KMS-11 (cell line): Measurements from ENCODE around the gene AHNAK2.

Experiments
- H2AFZ ChIP-seq: fragments of 200-600 bp; sonication (generic); 2 replicates; pipeline ENCODE4 v1.6.1; 2016; ENCODE audit warnings: antibody characterized with exemption, mixed run types, low read depth
- H3K27ac ChIP-seq: fragments of 200-600 bp; sonication (generic); 2 replicates; pipeline ENCODE4 v1.6.1; 2016; ENCODE audit warnings: mild to moderate bottlenecking, mixed run types
- H3K27me3 ChIP-seq: fragments of 200-600 bp; sonication (generic); 2 replicates; pipeline ENCODE4 v1.6.1; 2017; ENCODE audit warnings: mild to moderate bottlenecking, low read depth, mixed run types, moderate library complexity; ENCODE audit not compliant: insufficient read depth
- H3K36me3 ChIP-seq: fragments of 200-600 bp; sonication (generic); 2 replicates; pipeline ENCODE4 v1.6.1; 2017; ENCODE audit warnings: mild to moderate bottlenecking, mixed run types; ENCODE audit not compliant: insufficient read depth
- H3K4me1 ChIP-seq: fragments of 200-600 bp; sonication (generic); 2 replicates; pipeline ENCODE4 v1.6.1; 2016; ENCODE audit warnings: mild to moderate bottlenecking, low read depth, mixed run types; ENCODE audit not compliant: poor library complexity, severe bottlenecking
- H3K4me2 ChIP-seq: fragments of 200-600 bp; sonication (generic); 2 replicates; pipeline ENCODE4 v1.7.0; 2016; ENCODE audit warnings: mild to moderate bottlenecking, mixed run types
- H3K4me3 ChIP-seq: fragments of 200-600 bp; sonication (generic); IDR thresholded peaks from 2 replicates; pipeline ENCODE4 v1.6.1; 2017; ENCODE audit warnings: low read depth, low read length, mixed read lengths; ENCODE audit not compliant: insufficient read depth
- H3K79me2 ChIP-seq: fragments of 200-600 bp; sonication (generic); 2 replicates; pipeline ENCODE4 v1.6.1; 2016; ENCODE audit warnings: low read depth, mixed run types; ENCODE audit not compliant: insufficient read depth
- H3K9ac ChIP-seq: fragments of 200-600 bp; sonication (generic); 2 replicates; pipeline ENCODE4 v1.6.1; 2016; ENCODE audit warnings: mild to moderate bottlenecking, mixed run types
- H4K20me1 ChIP-seq: fragments of 200-600 bp; sonication (generic); 2 replicates; pipeline ENCODE4 v1.6.1; 2016; ENCODE audit warnings: mild to moderate bottlenecking, mixed run types; ENCODE audit not compliant: insufficient read depth
- CTCF ChIP-seq: fragments of 200-600 bp; sonication (generic); conservative IDR thresholded peaks from 2 replicates; pipeline ENCODE4 v1.6.1; 2017; ENCODE audit warnings: low read depth, mild to moderate bottlenecking, antibody characterized with exemption, low read length, moderate library complexity, mixed read lengths

AHNAK2 gene

GRCh38 chr14:104957146-104958113 lies 20.7 kb downstream of the AHNAK2 start:
- Histone ChIP-seq H3K4me2 (no peak overlapping the region), H3K4me3 (no peak overlapping the region), H3K9ac (no peak overlapping the region), H4K20me1 (no peaks in the 10 kb centered on the region), H3K4me1 (no peaks in the 10 kb centered on the region), H3K27me3 (no peaks in the 10 kb centered on the region; the same call in 1 of the 2 replicates), H3K36me3 (no peaks in the 10 kb centered on the region), H3K79me2 (no peaks in the 10 kb centered on the region), H3K27ac (no peak overlapping the region), H2AFZ (no peak overlapping the region)
- no peak for TF ChIP-seq CTCF

- Histone ChIP-seq H3K27ac (no peak overlapping the region), H3K4me2 (no peak overlapping the region), H4K20me1 (no peaks in the 10 kb centered on the region), H3K27me3 (no peaks in the 10 kb centered on the region; the same call in 1 of the 2 replicates), H3K79me2 (no peaks in the 10 kb centered on the region), H3K9ac (no peak overlapping the region), H3K4me3 (no peak overlapping the region), H3K36me3 (no peaks in the 10 kb centered on the region), H3K4me1 (no peaks in the 10 kb centered on the region), H2AFZ (no peak overlapping the region)
- TF ChIP-seq CTCF, result no peak
Measured at GRCh38 chr14:104956290-104956890, 21.8 kb downstream of the AHNAK2 start.

- Histone ChIP-seq H3K4me3 (no peak overlapping the region), H2AFZ (no peak overlapping the region), H4K20me1 (no peaks in the 10 kb centered on the region), H3K79me2 (no peaks in the 10 kb centered on the region), H3K9ac (no peak overlapping the region), H3K27me3 (no peaks in the 10 kb centered on the region; the same call in 1 of the 2 replicates), H3K4me2 (no peak overlapping the region), H3K27ac (no peak overlapping the region), H3K4me1 (no peaks in the 10 kb centered on the region), H3K36me3 (no peaks in the 10 kb centered on the region)
- no peak for TF ChIP-seq CTCF
Measured at GRCh38 chr14:104955396-104955770, 22.8 kb downstream of the AHNAK2 start.

- no peaks in the 10 kb centered on the region for H3K4me1 ChIP-seq
- no peak overlapping the region for H3K27ac ChIP-seq
- H3K9ac ChIP-seq, result no peak overlapping the region
- no peaks in the 10 kb centered on the region for H4K20me1 ChIP-seq
- TF ChIP-seq CTCF, result no peak
- H3K27me3 ChIP-seq, result no peaks in the 10 kb centered on the region; the same call in 1 of the 2 replicates
- H3K36me3 ChIP-seq, result no peaks in the 10 kb centered on the region
- no peaks in the 10 kb centered on the region for H3K79me2 ChIP-seq
- no peak overlapping the region for H3K4me3 ChIP-seq
- no peak overlapping the region for H3K4me2 ChIP-seq
- no peak overlapping the region for H2AFZ ChIP-seq
Measured at GRCh38 chr14:104954746-104955395, 23.3 kb downstream of the AHNAK2 start.
